Liver (tissue), 9 donors: Measurements from ENCODE around the gene OR51I2. TPM values are rescaled to one million over a fixed set of nuclear protein-coding genes. Genes with fewer than 3 reads are reported as not detected.

Experiments used
- DNase-seq: peaks from one replicate; pipeline ENCODE4 v3.0.0-alpha.2; 2017; ENCODE audit warnings: low spot score
- H3K27ac ChIP-seq, 2 donors: one replicate each; pipeline ENCODE4 v1.7.0; 2013; ENCODE audit warnings: inconsistent platforms in 2 of 2, low read length in 2 of 2, control low read depth in 1 of 2, low read depth in 1 of 2, mild to moderate bottlenecking in 1 of 2
- H3K27me3 ChIP-seq, 4 donors: one replicate each; pipeline versions ENCODE4 v1.6.1 to v1.7.0; 2013; ENCODE audit warnings: low read length in 3 of 4, inconsistent platforms in 1 of 4, mild to moderate bottlenecking in 1 of 4, moderate library complexity in 1 of 4; ENCODE audit not compliant: control insufficient read depth in 4 of 4, insufficient read depth in 4 of 4
- H3K36me3 ChIP-seq, 4 donors: one replicate each; pipeline versions ENCODE4 v1.6.1 to v1.7.0; 2013; ENCODE audit warnings: low read length in 3 of 4, mild to moderate bottlenecking in 3 of 4, low read depth in 1 of 4, moderate library complexity in 1 of 4; ENCODE audit not compliant: control insufficient read depth in 4 of 4, insufficient read depth in 3 of 4
- H3K4me1 ChIP-seq, 4 donors: one replicate each; pipeline versions ENCODE4 v1.6.1 to v1.7.0; 2013; ENCODE audit warnings: low read length in 3 of 4, mild to moderate bottlenecking in 3 of 4, moderate library complexity in 1 of 4; ENCODE audit not compliant: control insufficient read depth in 4 of 4, insufficient read depth in 4 of 4
- H3K4me3 ChIP-seq, 3 donors: one replicate each; pipeline versions ENCODE4 v1.6.1 to v1.7.0; 2013; ENCODE audit warnings: low read length in 3 of 3, control low read depth in 1 of 3, low read depth in 1 of 3, mild to moderate bottlenecking in 1 of 3
- H3K9ac ChIP-seq, 2 donors: one replicate each; pipeline ENCODE4 v1.7.0; 2013; ENCODE audit warnings: low read length in 2 of 2, mild to moderate bottlenecking in 2 of 2, moderate library complexity in 2 of 2, control low read depth in 1 of 2, low read depth in 1 of 2
- H3K9me3 ChIP-seq, 4 donors: one replicate each; pipeline versions ENCODE4 v1.6.1 to v1.7.0; 2013; ENCODE audit warnings: low read length in 3 of 4; ENCODE audit not compliant: control insufficient read depth in 4 of 4
- ATF3 ChIP-seq: IDR thresholded peaks from 2 replicates; pipeline ENCODE4 v1.6.1; 2016; ENCODE audit warnings: antibody characterized with exemption
- EGR1 ChIP-seq, 2 donors: IDR thresholded peaks; 2 replicates each; pipeline ENCODE4 v1.6.1; 2016 to 2018; ENCODE audit warnings: antibody characterized with exemption in 2 of 2, low read depth in 2 of 2
- FOXA1 ChIP-seq: IDR thresholded peaks from 2 replicates; pipeline ENCODE4 v1.6.1; 2016; ENCODE audit warnings: antibody characterized with exemption
- FOXA2 ChIP-seq: IDR thresholded peaks from 2 replicates; pipeline ENCODE4 v1.6.1; 2016; ENCODE audit warnings: antibody characterized with exemption
- JUND ChIP-seq, 2 donors: IDR thresholded peaks; 2 replicates each; pipeline ENCODE4 v1.6.1; 2016; ENCODE audit warnings: antibody characterized with exemption in 2 of 2
- MAX ChIP-seq: IDR thresholded peaks from 2 replicates; pipeline ENCODE4 v1.6.1; 2016; ENCODE audit warnings: antibody characterized with exemption
- NR2F2 ChIP-seq: IDR thresholded peaks from 2 replicates; pipeline ENCODE4 v1.6.1; 2016; ENCODE audit warnings: antibody characterized with exemption
- RAD21 ChIP-seq, 2 donors: IDR thresholded peaks; 2 replicates each; pipeline ENCODE4 v1.6.1; 2016; ENCODE audit warnings: antibody characterized with exemption in 2 of 2, mild to moderate bottlenecking in 2 of 2
- REST ChIP-seq: IDR thresholded peaks from 2 replicates; pipeline ENCODE4 v1.6.1; 2016; ENCODE audit warnings: antibody characterized with exemption, mild to moderate bottlenecking
- TAF1 ChIP-seq: conservative IDR thresholded peaks from 2 replicates; pipeline ENCODE4 v1.6.1; 2016; ENCODE audit warnings: antibody characterized with exemption, mild to moderate bottlenecking
- YY1 ChIP-seq: IDR thresholded peaks from 2 replicates; pipeline ENCODE4 v1.6.1; 2016; ENCODE audit warnings: antibody characterized with exemption, mild to moderate bottlenecking
- ZBTB33 ChIP-seq: IDR thresholded peaks from 2 replicates; pipeline ENCODE4 v1.6.1; 2016; ENCODE audit warnings: antibody characterized with exemption
- WGBS: extraction: QIAGEN DNeasy Blood & Tissue Kit; methylation state at CpG from one replicate; pipeline ENCODE4 v1.1.7; 2013; 5-methylcytosine and 5-hydroxymethylcytosine counted together
- polyA plus RNA-seq, 2 donors: library from polyadenylated mRNA; stranded (reverse) in 1 of 2; unstranded in 1 of 2; fragments of 200-250 nt in 1 of 2; fragments of >200 nt in 1 of 2; fragmentation: Nextera tagmentation in 1 of 2; extraction: Ambion mirVana in 1 of 2; gene quantifications; one replicate each; pipeline versions ENCODE4 v1.2.1 to v1.2.3, GENCODE V29; 2013 to 2015
- total RNA-seq, 2 donors: library from RNA; depleted of rRNA; stranded (reverse); fragments of >200 nt; gene quantifications; one replicate each; pipeline ENCODE4 v1.2.3, GENCODE V29; 2014
- donor health status: healthy.
- donor health status: healthy.
- donor health status: healthy.
- donor health status: healthy.
- donor health status: healthy.

Gene OR51I2
- total and polyA plus RNA-seq, 4 donors, result not detected

GRCh38 chr11:5489576-5490357 lies 40.6 kb downstream of the OR51I2 start (continued):
- TF ChIP-seq REST, result no peak
- no peak for TF ChIP-seq FOXA1
- TF ChIP-seq EGR1 (IDR thresholded peaks at IDR 0.05; ENCODE audit: low read depth in 2 of 2), result no peak
- no peak for TF ChIP-seq TAF1

- Histone ChIP-seq H3K4me1 (no peaks in the 10 kb centered on the region), H3K27ac (no peak overlapping the region), H3K27me3 (no peaks in the 10 kb centered on the region), H3K36me3 (no peaks in the 10 kb centered on the region), H3K9me3 (no peaks in the 10 kb centered on the region), H3K4me3 (no peak overlapping the region), H3K9ac (no peak overlapping the region)
- WGBS, result 76% methylated on average over 2 of the region's 2 CpGs
- TF ChIP-seq ATF3 (no peak), ZBTB33 (no peak), JUND (IDR thresholded peaks at IDR 0.05) (no peak), TAF1 (no peak), NR2F2 (no peak), YY1 (no peak), EGR1 (IDR thresholded peaks at IDR 0.05; ENCODE audit: low read depth in 2 of 2) (no peak), MAX (no peak), FOXA2 (no peak)
- no peak for DNase-seq
Observed at GRCh38 chr11:5499671-5500070, 50.5 kb downstream of the OR51I2 start.

- WGBS, result 89% methylated on average over 6 of the region's 6 CpGs
Observed at GRCh38 chr11:5500393-5500801, 51.3 kb downstream of the OR51I2 start.

More at GRCh38 chr11:5500393-5500801, 51.3 kb downstream of the OR51I2 start:
- no peak overlapping the region for H3K27ac ChIP-seq
- H3K4me1 ChIP-seq, result no peaks in the 10 kb centered on the region
- H3K36me3 ChIP-seq, result no peaks in the 10 kb centered on the region
- DNase-seq, result no peak
- no peak overlapping the region for H3K4me3 ChIP-seq
- TF ChIP-seq EGR1 (IDR thresholded peaks at IDR 0.05; ENCODE audit: low read depth in 2 of 2) (no peak), RAD21 (IDR thresholded peaks at IDR 0.05) (no peak)
- no peaks in the 10 kb centered on the region for H3K27me3 ChIP-seq
- no peak overlapping the region for H3K9ac ChIP-seq
- no peaks in the 10 kb centered on the region for H3K9me3 ChIP-seq
